ENCODE measurements around the gene KXD1.
"Not testable (repeated sequence)": the region's sequence is repeated elsewhere in the genome, so short reads cannot be mapped to it uniquely, and the experiment has no call there.

KXD1 gene

DNA sequence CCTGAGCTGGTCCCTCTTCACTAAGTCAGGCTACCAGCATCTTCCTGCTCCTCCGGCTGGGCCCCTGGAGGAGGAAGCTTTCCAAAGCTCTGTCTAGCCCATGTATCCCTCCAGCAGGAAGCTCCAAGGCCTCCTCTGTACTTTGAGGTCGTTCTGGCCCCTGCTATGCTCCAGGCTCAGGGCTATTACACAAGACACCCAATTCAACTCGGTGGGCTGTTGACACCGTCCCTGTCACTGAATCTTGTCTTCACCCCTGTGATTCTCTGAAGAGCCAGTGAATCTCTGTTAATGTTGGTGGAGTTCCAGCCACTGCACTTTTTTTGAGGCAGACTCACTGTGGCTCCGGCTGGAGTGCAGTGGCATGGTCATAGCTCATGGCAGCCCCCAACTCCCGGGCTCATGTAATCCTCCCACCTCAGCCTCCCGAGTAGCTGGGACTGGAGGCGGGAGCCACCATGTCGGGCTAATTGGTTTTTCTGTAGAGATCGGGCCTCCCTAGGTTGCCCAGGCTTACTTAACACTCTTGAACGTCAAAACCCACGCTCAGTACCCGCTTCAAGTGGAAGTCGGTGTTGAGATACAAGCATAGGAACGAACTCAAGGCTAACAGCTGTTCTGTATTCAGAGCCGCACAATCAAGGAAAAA lies 30.4 kb downstream of the KXD1 start:
- Mint-ChIP-seq H3K4me1 (ENCODE audit: low read depth) (peaks cover 38% of the 10 kb centered on the region), H3K4me3 (peak overlapping the region; percentile 93), H3K27ac (peak overlapping the region; percentile 90), H3K36me3 (ENCODE audit: low read depth) (peaks cover 21% of the 10 kb centered on the region), H3K27me3 (no peaks in the 10 kb centered on the region), H3K9me3 (no peaks in the 10 kb centered on the region)

DNA sequence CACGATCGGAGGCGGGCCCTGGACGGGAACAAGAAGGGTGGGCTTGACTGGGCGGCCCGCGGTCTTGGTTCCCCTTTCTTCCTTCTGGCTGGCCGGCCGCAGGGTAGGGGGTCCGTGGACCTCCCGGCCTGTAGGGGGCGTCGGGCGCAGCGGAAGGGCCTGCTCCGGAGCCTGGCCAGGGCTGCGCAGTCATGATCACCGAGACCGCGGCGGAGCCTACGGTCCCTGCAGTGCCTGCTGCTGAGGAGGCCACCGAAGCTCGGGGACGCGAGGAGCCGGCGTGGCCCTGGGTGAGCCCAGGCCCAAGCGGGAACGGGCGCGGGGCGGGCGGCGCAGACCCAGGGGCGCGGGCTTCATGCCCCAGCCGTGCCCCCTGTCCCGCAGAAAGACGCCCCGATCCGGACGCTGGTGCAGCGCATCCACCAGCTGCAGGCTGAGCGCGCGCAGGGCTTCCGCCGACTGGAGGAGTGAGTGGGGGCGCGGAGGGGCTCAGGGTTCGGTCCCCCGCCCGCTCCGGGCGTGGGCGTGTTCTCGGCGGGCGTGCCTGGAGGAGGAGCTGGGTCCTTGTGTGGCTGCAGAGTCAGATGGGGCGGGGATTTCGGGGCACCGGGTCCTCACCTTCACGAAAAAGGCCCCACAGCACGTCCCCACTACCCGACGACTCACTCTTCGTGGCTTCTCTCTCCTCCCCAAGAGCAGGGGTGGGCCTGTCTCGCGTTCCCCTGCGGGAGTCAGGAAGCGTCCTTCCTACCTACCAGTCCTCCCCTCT lies 31.1 kb downstream of the KXD1 start, which contains the start of gene REX1BD:
REX1BD (plus strand) TSS at position 188 of the 769 bp plus-strand sequence; CDS start at position 192, 4 bp downstream.
- H3K27ac Mint-ChIP-seq, result peak within 1 kb of the TSS; percentile 96
- H3K36me3 Mint-ChIP-seq (ENCODE audit: low read depth), result peaks cover 21% of the 10 kb centered on the region
- no peaks in the 10 kb centered on the region for H3K9me3 Mint-ChIP-seq
- H3K4me3 Mint-ChIP-seq, result peak within 1 kb of the TSS; percentile 93
- peaks cover 42% of the 10 kb centered on the region for H3K4me1 Mint-ChIP-seq (ENCODE audit: low read depth)
- H3K27me3 Mint-ChIP-seq, result no peaks in the 10 kb centered on the region

DNA sequence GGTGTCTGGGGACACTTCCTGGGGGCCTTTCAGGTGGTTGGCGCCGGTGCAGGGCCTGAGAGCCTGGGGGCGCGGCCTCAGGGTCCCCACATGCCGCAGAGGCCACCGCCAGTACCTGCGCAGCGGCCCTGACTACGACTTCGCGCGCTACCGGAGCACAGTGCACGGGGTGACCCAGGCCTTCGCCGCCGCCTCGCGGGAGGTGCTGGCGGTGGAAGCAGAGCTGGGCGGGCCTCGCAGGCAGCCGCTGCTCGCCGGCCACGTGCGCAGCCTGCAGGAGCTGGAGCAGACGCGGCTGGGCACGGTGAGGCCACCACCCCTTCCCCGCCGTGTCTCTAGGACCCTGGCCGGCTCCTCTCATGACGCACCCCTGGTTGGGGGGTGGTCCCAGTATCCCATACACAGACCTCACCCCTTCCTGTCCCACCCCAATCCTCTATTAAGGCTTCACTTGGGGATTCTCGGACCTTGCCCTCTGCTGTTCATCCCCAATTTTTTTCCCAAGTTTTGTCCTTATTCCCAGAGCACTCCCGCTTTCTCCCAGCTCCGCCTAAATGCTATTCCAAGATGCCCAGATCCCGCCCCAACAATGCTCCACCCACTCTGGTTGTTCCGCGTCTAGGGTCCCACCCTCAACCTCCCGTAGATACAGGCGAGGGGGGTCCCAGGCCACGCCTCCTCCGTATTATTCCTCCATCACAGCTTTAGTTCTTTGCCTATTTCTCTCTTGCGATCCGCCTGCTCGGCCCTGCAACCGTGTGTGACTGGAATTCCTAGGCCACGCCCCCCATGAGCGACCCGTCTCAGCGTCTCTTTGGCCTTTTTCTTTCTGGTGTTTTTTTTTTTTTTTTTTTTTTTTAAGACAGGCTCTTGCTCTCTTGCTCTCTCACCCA lies 32.0 kb downstream of the KXD1 start:
- H3K9me3 Mint-ChIP-seq, result no peaks in the 10 kb centered on the region
- H3K36me3 Mint-ChIP-seq (ENCODE audit: low read depth), result peaks cover 21% of the 10 kb centered on the region
- H3K4me1 Mint-ChIP-seq (ENCODE audit: low read depth), result peaks cover 44% of the 10 kb centered on the region
- no peaks in the 10 kb centered on the region for H3K27me3 Mint-ChIP-seq
- H3K4me3 Mint-ChIP-seq, result peak overlapping the region; percentile 93
- peak overlapping the region; percentile 96 for H3K27ac Mint-ChIP-seq

DNA sequence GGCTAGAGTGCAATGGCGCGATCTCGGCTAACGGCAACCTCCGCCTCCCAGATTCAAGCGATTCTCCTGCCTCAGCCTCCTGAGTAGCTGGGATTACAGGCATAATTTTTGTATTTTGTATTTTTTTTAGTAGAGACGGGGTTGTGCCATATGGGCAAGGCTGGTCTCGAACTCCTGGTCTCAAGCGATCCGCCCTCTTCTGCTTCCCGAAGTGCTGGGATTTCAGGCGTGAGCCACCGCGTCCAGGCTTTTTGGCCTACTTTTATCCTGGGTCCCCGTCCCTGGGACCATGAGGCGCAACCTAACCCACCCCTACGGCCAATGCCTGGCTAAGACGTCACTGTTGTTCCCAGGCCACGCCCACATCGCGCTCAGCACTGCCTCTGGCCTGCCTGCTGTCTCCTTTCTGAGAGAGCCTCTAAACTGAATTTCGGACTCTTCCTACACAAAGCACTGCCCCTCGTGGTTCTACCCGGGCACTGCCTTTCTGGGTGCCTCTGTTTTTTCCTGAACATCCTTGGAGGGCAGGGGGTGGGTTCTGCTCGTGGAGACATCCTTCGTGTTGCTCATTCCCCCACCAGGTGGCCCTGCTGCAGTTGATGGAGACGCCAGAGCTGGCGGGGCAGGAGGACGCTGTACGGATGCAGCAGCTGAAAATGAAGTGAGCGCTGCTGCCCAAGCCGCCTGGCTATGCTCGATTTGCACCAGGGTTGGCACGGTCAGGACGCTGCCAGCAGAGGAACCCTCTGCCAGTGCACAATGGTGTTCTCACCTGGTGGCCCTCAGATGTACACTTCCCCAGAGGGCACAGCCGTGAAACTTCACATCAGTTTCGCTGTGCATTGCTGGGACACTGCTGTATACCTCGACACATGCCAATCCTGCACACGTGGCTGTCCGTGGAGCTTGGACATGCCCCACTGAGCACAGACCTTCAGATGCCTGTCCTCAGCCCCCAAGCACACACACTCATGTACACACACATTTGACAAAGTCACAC lies 32.9 kb downstream of the KXD1 start:
- peak overlapping the region; percentile 67 for H3K27ac Mint-ChIP-seq
- peaks cover 21% of the 10 kb centered on the region for H3K36me3 Mint-ChIP-seq (ENCODE audit: low read depth)
- no peaks in the 10 kb centered on the region for H3K27me3 Mint-ChIP-seq
- H3K4me3 Mint-ChIP-seq, result peak overlapping the region; percentile 93
- peaks cover 48% of the 10 kb centered on the region for H3K4me1 Mint-ChIP-seq (ENCODE audit: low read depth)
- no peaks in the 10 kb centered on the region for H3K9me3 Mint-ChIP-seq

DNA sequence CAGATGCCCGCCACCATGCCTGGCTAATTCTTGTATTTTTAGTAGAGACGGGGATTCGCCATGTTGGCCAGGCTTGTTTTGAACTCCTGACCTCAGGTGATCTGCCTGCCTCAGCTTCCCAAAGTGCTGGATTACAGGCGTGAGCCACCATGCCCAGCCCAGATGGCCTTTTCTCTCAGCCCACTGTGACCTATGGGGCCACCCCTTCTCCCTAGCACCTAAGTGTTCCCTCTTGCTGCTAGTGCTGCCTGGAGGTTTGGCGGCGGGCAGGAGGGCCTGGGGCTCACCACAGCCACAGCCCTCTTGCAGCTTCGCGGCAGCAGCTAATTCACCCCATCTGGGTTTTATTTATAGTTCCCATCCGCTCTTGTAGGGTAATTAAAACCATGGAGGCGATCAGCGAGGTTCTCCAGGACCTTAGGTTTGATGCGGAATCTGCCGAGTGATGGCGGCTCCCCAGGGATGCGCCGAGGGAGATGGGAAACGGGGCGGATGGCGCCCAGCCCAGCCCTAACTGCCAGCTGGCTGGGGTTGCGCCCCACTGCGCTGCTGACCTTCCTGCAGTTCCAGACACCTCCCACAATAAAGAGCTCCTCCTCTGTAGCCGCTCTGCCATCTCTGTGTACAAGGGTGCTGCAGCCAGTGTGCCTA lies 34.2 kb downstream of the KXD1 start:
- Mint-ChIP-seq H3K27me3 (no peaks in the 10 kb centered on the region), H3K4me1 (ENCODE audit: low read depth) (peaks cover 43% of the 10 kb centered on the region), H3K27ac (peak overlapping the region; percentile 45), H3K36me3 (ENCODE audit: low read depth) (peaks cover 21% of the 10 kb centered on the region), H3K4me3 (no peak overlapping the region), H3K9me3 (no peaks in the 10 kb centered on the region)

DNA sequence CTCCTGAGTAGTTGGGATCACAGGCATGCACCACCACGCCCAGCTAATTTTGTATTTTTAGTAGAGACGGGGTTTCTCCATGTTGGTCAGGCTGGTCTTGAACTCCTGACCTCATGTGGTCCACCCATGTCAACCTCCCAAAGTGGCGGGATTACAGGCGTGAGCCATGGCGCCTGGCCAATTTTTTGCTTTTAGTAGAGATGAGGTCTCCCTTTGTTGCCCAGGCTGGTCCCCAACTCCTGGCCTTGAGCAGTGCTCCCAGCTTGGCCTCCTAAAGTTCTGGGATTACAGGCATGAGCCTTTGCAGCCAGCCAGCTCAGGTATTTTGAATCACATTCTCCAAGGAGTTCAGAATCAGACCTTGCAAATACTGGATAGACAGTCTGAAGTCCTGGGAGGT lies 35.1 kb downstream of the KXD1 start:
- H3K36me3 Mint-ChIP-seq (ENCODE audit: low read depth), result peaks cover 21% of the 10 kb centered on the region
- H3K27ac Mint-ChIP-seq, H3K4me3 Mint-ChIP-seq, H3K9me3 Mint-ChIP-seq, H3K27me3 Mint-ChIP-seq: not testable (repeated sequence)
- peaks cover 39% of the 10 kb centered on the region for H3K4me1 Mint-ChIP-seq (ENCODE audit: low read depth)

DNA sequence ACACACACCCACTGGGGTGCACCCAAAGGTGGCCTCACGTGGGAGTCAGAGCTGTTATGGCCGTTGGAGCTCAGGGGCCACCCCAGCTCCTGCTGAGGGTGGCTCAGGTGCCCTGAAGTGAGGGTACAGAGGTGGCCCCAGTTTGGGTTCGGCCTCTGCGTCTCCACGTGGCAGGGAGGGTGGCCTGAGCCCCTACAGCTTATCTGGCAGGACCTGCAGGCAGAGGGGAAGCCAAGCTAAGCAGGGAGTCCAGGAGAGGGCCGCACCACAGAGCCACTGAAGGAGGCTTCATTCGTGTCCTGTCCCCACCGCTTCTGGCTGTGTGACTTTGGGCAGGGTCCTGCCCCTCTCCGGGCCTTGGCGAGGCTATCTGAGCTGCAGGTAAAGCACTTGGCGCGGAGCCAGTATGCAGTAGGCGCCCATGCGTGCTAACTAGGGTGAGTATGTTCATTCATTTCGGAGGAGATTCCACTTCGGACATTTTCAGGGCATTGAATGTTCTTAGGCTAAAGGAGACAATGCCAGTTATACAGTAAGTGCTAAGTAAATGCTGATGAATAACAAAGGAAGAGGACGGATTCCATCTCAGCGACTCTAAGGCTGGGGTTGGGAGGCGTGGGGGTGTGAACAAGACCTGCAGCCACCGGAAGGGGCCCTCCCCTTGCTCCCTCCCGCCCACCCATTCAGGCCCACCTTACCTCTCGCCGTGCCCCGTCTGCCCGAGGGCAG lies 35.9 kb downstream of the KXD1 start:
- Mint-ChIP-seq H3K27ac (peak overlapping the region; percentile 38), H3K4me1 (ENCODE audit: low read depth) (peaks cover 32% of the 10 kb centered on the region), H3K36me3 (ENCODE audit: low read depth) (peaks cover 21% of the 10 kb centered on the region), H3K4me3 (peak overlapping the region; percentile 49), H3K9me3 (no peaks in the 10 kb centered on the region), H3K27me3 (no peaks in the 10 kb centered on the region)

DNA sequence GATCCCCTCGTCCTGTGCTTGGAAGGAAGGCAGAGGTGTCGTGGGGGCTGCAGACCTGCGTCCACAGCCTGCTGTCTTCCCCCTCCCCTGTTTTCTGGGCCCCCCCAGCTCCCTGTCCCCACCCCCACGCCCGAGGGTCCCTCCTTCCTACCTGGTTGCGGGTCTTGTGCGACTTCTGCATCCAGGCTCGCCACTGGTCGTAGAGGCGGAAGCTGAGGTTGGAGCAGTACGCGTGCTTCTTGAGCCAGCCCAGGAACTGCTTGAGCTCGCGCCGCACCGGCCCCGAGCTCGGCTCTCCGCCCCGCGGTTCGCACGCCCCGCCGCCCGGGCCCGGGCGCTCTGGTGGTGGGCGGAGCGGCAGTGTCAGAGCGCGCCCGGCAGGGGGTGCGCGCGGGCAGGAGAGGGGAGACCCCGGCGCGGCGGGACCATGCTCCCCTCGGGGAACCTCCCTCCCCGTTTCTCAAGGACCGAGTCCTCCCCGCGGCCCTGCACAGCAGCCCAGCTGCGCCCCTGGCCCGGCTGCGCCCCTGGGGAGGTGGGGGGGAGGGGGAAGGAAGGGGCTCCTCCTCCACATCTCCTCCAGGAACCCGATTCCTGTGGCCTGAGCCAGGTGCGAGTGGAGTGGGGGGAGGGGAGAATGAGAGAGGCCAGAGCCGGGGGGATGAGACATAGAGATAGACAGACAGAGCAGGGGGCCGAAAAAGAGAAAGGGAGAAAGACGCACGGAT lies 36.6 kb downstream of the KXD1 start:
- H3K27me3 Mint-ChIP-seq, result no peaks in the 10 kb centered on the region
- H3K4me3 Mint-ChIP-seq, result peak overlapping the region; percentile 74
- peaks cover 21% of the 10 kb centered on the region for H3K36me3 Mint-ChIP-seq (ENCODE audit: low read depth)
- no peaks in the 10 kb centered on the region for H3K9me3 Mint-ChIP-seq
- H3K4me1 Mint-ChIP-seq (ENCODE audit: low read depth), result peaks cover 32% of the 10 kb centered on the region
- H3K27ac Mint-ChIP-seq, result peak overlapping the region; percentile 75

DNA sequence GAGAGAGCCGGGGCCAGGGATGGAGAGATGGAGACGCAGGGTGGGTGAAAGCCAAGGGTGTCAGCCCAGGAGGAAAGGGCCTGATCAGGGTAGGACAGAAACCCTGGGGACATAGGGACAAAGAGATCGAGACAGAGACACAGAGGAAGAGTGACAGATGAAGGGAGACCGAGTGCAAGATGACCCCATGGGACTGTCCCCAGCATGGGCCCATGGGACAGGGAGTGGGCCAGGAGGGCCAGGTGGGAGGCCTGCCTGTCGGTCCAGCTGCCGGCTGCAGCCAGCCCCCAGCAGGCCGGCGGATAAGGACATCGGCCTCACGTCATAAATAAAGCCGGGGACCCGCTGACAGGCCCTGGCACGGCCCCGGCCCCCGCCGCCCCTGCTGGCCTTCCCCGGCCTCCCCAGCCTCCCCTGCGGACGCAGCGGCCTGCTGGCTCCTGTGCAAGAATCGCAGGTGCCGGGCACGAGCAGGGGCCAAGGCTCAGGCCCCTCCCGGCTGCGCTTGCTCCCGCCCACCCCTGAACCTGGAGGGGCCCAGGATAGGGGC lies 37.2 kb downstream of the KXD1 start:
- Mint-ChIP-seq H3K36me3 (ENCODE audit: low read depth) (peaks cover 17% of the 10 kb centered on the region), H3K4me1 (ENCODE audit: low read depth) (peaks cover 28% of the 10 kb centered on the region), H3K27ac (peak overlapping the region; percentile 75), H3K4me3 (peak overlapping the region; percentile 74), H3K9me3 (no peaks in the 10 kb centered on the region), H3K27me3 (no peaks in the 10 kb centered on the region)

DNA sequence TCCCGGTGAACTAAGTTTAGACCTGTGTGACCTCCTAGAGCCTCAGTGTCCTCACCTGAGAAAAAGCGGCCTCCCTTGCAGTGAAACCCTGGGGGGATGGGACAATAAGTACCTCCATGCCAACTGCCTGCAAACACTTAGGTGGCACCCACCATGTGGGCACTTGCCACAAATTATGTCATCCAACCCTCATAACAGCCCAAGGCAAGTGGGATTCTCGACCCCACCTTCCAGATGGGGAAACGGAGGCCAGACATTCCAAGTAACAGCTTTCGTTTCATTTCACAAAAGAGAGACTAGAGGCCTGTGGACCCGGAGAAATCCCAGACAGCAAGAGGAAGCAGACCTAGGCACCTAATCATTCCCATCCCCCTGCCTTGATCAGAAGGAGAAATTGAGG lies 37.8 kb downstream of the KXD1 start:
- Mint-ChIP-seq H3K36me3 (ENCODE audit: low read depth) (peaks cover 13% of the 10 kb centered on the region), H3K4me1 (ENCODE audit: low read depth) (peaks cover 24% of the 10 kb centered on the region), H3K9me3 (no peaks in the 10 kb centered on the region), H3K27ac (no peak overlapping the region), H3K4me3 (no peak overlapping the region), H3K27me3 (no peaks in the 10 kb centered on the region)

DNA sequence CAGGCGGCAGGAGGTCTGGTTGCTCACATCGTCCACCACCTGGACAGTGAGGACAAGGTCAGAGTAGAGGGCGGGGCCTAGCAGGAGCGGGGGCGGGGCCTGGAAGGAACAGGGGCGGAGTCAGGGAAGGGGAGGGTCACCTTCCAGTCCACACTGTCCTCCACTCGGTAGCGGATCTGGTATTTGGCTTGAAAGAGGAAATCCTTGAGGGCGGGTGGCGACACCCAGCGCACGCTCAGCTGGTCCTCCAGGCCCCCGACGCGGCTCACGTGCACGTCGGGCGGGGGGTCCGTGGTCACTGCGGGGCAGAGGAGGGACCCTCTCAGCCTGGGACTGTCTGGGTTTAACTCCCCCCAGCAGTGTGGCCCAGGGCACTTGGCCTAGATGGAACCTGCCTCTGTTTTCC lies 39.1 kb downstream of the KXD1 start:
- peaks cover 5% of the 10 kb centered on the region for H3K36me3 Mint-ChIP-seq (ENCODE audit: low read depth)
- H3K4me1 Mint-ChIP-seq (ENCODE audit: low read depth), result peaks cover 18% of the 10 kb centered on the region
- H3K4me3 Mint-ChIP-seq, result no peak overlapping the region
- no peaks in the 10 kb centered on the region for H3K9me3 Mint-ChIP-seq
- no peak overlapping the region for H3K27ac Mint-ChIP-seq
- peaks cover 4% of the 10 kb centered on the region for H3K27me3 Mint-ChIP-seq

DNA sequence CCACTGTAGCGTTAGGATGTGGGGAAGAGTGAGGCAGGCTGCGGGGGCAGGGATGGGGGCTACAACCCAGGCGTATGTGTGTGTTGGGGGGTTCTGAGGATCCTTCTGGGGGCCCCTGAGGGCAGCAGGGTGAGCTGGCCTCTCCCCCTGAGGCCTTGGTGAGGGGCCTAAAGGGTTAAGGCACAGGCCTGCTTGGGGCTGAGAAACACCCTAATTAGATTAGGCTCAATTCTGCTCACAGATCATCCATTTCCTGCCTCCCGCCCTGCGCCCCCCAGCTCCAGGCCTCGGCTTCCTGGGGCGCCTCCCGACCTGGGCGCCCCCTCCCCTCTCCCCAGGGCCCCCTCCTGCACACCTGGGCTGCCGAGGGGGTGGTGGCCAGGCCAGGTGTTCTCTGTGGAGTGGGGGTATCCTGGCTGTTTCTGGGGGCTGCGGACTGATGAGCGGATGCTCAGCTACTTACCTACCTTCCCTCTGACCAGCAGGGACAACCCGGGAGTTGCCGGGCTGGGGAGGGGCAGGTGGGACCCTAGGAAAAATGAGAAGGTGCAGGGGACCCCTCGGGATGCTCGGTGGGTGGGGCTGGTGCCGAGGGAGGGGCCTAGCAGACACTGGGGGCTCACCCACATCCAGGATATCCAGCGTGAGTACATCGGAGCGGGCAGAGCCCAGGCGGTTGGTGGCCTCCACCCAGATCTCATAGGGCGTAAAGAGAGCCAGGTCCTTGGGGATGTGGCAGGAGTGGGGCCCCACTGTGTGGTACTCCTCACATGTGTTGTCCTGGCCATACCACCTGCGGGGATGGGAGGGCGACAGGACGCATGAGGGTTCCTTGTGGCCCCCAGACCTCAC lies 40.4 kb downstream of the KXD1 start:
- Mint-ChIP-seq H3K27me3 (peaks cover 14% of the 10 kb centered on the region), H3K27ac (no peak overlapping the region), H3K4me3 (no peak overlapping the region), H3K36me3 (ENCODE audit: low read depth) (no peaks in the 10 kb centered on the region), H3K4me1 (ENCODE audit: low read depth) (peaks cover 18% of the 10 kb centered on the region), H3K9me3 (no peaks in the 10 kb centered on the region)
